GM21360 (cell line): Measurements from ENCODE around the gene GHRHR.
A peak's percentile ranks its signal among the peaks of the same experiment; 100 is the strongest.

Experiments used
- ATAC-seq: cut with Tn5 transposase; IDR thresholded peaks from one replicate; pipeline ENCODE4 v1.9.1; 2021; ENCODE audit warnings: mild to moderate bottlenecking, moderate library complexity; ENCODE audit not compliant: unreplicated experiment

Gene GHRHR

DNA sequence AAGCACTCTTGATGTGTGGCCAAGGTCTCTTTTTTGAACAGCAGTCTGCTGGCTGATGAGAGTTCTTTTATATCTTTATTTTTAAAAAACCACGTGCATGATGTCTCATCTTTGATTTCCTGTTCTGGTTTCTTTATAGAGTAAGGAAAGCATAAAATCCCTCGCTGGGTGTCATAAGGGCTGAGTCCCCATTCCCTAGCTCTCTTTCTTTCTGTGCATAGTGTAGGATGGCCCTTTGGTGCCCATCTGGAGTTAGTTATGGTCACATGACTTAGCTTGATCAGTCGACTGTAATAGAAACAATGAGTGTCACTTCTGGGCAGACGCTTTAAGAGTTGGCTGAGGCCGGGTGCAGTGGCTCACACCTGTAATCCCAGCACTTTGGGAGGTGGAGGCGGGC, 38.5 kb downstream of the GHRHR start:
- ATAC-seq = no peak

DNA sequence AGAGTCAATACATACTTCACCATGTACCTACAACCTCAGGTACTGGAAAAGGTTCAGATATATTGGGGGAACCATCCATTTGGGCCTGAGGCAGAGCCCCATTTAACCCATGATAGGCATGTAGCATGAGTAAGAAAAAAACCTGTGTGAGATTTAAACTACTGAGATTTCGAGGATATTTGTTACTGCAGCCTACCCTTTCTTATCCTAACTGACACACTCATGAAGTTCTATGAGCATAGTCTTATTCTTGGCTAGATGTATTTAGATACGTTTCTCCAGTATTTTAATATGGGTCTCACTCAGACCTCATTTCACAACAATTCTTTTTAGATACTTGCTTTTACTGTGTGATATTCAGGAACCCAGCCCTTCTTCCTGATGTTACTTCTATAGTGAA, 39.3 kb downstream of the GHRHR start:
- no peak for ATAC-seq

DNA sequence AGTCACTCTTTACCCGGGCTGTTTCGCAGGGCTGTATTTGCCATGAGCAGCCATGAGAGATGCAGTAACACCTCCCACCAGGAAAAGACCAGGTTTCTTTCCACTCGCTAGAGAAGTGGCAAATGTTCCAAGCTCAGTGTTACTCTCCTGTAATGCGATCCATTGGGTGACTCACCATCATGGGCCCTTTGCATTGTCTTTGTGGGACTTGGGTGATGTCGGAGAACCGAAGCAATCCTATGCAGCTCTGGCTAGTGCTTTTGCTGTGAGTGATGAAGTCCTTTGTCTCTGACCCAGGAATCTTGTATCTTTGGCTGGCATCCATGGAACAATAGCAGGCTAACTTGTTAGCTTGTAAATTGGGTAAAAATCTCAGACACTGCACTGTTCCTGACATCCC, 40.0 kb downstream of the GHRHR start:
- ATAC-seq = no peak

DNA sequence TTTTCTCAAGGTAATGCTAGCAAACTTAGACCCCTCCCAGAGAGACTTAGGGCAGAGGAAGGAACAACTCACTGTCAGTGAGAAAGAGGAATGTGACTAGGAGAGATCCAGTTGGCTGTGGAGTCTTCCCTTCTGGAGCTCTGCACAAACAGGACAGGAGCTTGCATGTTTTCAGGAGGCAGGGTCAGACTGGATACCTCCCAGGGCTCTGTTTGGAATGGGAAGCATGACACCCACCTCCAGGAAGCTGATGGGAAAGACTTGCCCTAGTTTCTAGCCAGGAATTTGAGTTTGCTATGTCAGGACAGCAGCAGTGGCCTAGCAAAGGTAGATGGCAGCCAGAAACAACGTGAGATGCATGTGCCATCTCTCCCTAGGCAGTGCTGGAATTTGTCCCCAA, 40.6 kb downstream of the GHRHR start:
- no peak for ATAC-seq

DNA sequence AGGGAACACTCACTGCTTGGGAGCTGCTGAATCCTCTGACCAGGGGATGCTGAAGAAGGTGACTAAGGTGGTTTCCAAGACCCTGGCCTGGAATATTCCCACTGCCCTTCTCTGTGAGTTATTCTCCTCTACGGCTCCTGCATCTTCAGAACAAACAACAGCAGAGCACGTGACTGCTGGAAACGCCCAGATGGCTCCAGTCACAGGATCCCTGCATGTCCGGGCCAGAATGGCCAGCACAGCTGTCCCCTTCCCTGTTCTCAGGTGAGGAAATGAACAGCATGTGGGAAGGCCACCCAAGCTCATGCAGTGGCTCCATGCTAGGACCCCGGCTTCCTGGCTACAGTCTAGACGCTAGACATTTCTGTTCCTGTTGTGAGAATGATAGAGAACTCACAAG, 43.1 kb downstream of the GHRHR start:
- no peak for ATAC-seq

DNA sequence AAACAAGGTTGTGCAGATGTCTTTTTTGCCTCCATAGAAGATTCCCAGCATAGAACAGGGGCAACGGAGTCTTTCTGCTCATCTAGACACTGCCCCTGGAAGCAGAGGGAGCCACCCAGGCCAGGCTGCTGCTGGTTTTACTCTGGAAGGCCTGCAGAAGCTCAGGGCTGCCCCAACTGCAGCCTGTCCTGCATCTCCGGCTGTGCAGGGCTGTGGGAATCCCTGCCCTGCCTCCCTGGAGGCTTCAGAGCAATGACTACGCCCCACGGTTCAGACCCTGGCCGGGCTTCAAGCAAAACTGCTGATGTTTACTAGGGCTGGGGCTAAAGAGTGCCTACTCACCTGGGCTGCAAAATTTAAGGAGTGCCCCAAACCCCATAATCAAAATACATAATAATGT, 43.9 kb downstream of the GHRHR start:
- no peak for ATAC-seq

DNA sequence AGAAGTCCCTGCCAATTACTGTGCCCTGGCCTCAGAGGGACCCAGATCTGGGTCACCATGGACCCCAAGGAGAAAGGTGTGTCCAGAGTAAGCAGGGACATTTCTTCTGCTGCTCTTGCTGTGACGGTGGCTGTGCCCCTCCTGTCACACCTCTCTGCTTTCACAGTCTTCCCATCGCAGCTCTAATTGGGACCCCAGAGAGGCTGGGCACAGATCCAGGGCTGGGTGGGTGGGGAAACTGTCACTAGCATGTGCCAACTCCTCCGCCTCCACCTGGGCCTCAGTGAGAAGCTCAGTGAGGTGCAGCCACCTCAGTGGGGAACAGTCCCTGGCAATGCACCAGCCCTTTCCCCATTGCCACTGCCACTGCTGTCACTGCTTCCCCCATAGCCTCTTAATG, 51.1 kb downstream of the GHRHR start:
- no peak for ATAC-seq

DNA sequence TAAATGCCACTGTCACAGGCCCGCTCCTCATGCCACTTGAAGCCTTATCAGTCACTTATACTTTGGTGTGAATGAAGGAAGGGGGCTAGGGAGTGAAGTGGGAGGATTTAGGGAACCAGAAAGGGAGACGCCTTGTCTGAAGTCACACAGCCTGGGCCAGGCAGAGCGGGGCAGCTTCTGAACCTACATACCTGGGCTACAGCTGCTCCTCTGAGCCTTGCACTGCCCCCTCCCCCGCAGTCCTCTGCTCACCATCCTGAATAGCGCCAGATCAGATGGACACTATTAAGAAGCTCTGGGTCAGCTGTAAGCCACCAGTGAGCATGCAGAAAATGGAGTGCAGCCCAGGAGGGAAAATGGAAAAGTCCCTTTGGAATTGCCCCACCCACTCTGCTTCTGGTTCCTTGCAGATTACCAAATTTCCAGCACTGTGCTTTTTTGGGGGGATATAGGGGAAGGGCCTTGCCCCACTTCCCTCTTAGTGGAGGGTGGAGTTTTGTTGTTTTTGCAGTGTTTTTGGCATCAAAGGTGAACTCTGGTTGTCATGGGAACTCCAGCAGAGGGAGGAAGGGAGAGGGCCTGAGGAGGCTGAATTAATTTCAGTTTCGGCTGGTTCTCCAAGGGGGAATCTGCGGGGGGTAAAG, 53.4 kb downstream of the GHRHR start:
- no peak for ATAC-seq

DNA sequence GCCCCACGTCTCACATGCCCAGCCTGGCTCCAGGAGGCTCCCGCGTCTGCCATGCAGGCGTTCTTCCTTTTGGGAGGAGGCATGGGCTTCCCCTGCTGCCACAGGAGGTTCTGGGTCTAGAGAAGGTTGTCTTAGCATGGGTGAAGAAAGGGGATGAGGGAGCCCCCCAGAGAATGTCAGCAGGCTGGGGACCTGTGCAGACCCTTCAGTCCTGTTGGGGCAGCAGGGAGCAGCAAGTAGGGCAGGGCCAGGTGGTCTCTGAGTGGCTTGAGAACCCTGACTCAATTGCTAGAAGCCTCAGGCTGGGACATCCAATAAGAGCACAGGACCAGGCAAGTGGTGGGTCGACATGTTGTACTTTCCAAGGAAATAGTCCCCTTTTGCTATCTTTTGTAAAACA, 54.0 kb downstream of the GHRHR start:
- ATAC-seq = no peak

DNA sequence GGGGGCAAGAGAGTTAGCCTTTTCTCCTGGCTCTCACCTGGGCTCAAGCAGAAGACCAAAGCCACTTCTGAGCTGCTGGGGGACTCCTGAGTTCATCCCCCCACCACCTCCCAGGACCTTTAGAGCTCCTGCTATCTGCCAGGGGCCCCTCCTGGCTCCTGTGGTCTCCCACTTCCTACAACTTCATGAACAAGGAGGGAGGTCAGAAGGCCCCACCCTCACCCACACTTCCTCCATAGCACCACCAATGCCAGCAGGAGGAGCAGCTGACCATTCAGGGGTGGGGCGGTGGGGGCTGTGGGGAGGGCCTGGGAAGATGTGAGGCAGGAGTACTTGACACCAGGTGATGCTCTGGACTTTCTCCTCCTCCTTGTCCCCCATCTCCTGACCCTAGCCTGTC, 55.8 kb downstream of the GHRHR start:
- no peak for ATAC-seq

DNA sequence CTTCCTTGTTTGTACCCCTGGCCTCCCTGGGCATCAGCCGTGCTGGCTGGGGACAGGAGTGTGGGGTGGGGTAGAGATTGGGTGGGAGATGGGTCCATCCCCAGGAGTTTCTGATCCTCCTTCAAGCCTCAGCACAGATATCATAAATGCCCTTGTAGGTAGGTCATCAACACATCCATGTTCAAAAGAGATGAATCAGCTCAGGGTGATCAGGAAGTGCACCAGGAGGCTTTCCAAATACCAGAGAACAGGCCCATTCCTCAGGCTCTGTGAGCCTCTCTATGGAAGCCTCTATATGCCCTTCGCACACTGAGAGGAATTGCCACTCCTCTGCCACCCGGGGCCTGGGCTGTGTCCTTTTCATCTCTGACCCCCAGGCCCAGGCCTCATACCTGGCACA, 56.4 kb downstream of the GHRHR start:
- no peak for ATAC-seq

DNA sequence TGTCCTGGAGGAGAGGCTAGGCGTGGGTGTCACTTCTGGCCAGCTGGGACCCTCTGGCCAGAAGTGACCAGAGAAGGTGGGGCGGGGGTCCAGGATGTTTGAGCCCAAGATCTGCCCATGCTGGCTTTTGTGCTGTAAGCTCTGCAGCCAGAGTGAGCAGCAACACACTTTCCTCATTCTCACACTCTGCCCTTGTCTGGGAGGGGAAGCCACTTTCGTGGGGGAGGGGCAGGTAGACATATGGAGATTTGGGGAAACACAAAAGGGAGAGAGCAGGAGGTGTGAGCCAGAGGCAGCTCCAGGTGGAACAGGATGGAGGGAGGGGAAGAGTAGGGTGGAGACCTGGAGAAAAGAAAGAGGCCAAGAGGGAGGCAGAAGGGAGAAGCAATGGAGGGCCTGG, 56.9 kb downstream of the GHRHR start:
- ATAC-seq = no peak

DNA sequence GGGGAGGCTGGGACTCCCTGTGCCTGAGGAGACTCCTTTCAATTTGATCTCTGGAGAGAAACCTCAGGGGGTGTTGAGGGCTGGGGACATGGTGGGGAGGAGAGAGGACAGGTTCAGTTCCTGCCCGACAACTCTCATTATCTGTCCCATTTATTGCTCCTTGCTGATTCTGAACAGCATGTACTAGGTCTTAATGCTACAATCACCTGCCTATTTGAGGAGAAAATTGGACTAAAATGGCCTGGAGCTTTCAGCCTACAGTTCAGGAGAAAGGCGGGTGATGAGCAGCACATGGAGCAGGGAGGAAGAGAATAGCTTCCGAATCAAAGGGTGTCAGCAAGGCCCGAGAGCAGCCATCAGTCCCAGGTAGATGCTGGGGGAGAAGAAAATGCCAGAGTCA, 58.4 kb downstream of the GHRHR start:
- no peak for ATAC-seq

DNA sequence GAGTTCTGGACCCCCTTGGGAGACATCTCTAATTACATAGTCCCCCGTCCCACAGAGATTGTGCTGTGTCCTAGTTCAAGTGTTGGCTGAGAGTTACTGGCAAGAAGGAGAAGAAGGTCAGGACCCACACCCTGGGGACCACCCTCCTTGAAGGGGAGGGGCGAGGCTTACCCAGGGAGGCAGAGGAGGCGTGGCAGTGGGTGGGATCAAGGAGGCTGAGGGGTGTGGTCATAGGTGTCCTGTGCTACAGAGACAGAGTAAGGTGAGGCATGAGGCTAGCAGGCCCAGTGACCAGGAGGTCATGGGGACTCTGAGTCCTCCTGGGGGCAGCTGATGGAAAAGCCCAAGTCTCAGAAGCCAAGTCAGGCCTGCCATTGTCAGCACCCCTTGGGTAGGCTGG, 59.0 kb downstream of the GHRHR start:
- no peak for ATAC-seq

DNA sequence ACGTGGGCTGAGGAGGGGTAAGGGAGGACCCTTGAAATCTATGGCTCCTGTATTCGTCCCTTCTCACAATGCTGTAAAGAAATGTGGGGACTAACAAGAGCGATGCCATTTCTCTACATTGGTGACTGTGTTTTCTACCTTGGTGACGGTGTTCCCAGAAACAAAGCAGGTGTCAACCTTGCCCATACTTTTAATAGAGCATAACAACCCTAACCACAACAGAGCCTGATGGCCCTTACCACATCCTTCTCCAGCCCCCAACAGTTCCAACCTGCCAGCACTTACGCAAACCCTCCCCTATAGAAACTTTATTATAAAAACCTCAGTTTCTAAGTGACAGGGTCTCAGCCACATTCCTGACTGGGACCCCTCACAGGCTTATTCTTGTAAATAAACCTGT, 60.1 kb downstream of the GHRHR start:
- ATAC-seq = no peak

DNA sequence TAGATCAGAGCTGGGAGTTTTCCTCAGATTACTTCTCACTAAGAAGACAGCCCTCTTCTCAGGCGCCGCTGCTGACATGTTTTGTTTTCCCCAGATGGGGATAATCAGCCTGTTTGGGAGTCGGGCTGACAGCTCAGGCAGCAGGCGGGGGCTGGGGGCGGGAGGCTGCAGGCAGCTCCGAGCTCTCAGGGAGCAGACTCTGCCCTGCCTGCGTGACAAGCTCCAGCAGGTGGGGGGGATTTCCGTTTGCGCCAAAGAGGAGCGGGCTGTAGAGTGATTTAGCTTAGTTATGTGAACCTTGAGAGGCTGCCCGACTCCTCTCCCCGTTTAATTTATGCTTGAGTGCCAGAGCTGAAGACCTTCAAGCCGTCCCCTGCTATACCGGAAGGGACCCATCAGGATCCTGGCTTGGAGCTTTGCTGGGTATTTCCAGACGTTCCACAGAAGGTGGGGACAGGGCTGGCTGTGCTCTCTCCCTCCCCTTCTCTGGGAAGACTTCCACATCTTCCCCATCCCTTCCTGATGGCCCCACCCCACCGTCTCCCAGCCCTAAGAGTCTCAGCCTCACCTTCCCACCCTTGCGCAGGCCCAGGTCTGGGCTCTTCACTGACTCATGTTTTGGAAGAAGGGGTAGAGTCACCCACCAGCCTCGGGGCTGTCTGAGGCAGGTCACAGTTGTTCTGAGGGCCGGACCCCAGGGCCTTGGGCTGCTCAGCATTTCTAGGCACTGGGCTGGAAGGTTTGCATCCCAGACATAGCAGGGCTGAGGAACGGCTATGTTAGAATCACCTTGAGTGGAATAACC, 63.6 kb downstream of the GHRHR start:
- ATAC-seq = peak; percentile 64

DNA sequence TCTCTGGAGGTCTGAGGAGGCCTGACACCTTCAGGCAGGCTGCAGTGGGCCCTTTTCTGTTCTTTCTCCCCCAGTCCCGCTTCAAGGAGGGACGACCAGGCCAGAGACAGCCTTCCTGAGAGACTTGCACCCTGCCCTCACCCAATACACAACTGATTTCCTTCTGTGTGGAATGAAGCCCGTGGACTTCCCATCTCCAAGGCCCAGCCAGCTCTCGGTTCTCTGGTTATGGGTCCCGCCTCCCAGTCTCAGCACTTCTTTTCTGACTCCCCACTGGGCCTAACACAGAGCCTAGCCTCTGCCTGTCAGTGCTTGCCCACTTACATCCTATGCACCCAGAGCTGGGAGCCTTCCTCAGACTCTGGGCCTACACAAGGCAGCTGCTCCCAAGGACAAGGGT, 64.3 kb downstream of the GHRHR start:
- no peak for ATAC-seq

DNA sequence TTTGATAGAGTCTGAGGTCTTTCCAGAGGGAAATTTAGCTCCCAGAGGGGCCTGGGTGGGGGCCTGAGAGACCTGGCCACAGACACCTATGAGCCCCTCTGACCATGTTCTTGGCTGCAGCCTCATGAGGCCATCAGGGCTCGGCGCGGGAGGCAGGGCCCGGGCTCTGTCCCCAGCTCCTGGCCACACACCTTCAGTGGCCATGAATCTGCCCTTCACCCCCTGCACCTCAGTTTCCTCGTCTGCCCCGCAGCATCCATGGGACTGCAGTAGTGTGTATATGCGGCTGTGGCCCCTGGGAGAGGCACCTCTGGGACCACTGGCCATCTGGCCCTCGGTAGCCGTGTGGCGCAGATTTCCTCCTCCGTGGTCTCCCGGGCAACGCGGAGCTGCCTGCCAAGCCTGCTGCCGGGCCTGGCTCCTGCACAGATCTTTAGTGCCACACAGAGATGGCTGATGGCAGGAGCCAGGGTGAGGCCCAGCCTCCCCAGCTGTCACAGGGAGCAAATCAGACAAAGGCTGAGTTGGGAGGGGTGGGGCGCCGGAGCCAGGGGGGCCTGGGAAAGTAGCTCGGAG, 64.8 kb downstream of the GHRHR start:
- no peak for ATAC-seq
